HG03342 (cell line): ENCODE measurements around the gene SUSD1.

Source experiments
- ATAC-seq: cut with Tn5 transposase; IDR thresholded peaks from one replicate; pipeline ENCODE4 v1.9.1; 2021; ENCODE audit warnings: mild to moderate bottlenecking, moderate library complexity; ENCODE audit not compliant: unreplicated experiment

The SUSD1 gene

DNA sequence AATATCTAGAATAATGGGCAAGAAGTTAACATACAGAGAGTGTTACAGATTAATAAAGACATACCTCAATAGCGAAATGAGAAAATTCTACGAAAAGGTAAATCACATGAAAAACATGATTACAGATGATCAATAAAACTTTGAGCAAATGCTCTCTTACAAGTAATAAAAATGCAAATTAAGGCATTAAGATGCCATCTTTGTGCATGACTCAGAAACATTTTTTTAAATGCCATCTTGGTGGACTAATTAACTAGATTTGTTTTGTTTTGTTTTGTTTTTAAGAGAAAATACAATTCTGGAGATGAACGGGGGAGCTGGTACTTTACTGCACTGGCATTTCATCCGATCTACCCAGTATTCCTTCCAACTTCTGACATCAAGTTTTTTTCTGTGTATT, 130.2 kb downstream of the SUSD1 start:
- no peak for ATAC-seq

DNA sequence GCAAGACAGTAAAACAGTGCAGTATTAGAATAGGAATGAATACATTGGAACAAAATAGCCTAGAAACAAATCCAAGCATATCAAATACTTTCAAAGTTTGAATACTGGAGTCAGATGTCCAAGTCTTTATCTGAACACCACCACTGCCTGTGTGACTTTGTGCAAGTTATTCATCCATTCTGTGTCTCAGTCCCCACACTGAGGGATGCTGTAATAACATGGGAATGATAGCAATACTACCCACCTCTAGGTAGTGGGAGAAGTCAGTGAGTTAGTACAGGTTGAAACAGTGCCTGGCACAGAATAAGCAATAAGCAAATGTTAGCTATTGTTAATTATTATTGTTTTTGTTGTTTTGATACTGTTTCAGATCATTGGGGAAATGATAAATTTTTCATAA, 130.9 kb downstream of the SUSD1 start:
- ATAC-seq = no peak

DNA sequence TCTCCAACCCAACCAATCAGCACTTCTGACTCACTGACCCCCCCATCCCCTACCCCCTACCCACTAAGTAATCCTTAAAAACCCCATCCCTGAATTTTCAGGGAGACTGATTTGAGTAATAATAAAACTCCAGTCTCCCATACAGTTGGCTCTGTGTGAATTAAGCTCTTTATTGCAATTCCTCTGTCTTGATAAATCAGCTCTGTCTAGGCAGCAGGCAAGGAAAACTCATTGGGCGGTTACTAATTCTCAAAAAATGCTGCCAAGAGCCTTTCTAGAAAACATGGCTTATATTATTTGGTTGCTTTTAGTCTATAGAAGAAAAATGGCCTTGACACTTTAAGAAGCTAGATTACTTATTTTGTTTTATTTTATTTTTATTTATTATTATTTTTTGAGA, 131.7 kb downstream of the SUSD1 start:
- no peak for ATAC-seq

DNA sequence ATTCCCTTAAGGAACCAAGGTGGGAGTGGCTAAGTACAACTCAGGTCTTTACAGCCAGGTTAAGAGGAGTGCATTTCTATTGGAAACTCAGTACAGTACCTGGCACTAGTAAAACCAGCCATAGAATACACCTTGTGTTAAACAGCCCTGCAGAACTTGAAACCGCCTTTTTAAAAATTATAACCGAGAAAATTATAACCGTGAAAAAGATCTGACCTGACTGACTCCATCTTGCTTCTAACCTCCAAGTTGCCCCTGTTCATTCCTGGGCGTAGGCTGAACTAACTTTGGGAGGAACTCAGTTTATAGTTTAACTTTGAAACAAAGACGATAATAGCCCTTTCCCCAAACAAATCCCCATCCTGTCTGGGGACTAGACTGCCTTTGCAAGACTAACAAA, 132.3 kb downstream of the SUSD1 start:
- no peak for ATAC-seq

DNA sequence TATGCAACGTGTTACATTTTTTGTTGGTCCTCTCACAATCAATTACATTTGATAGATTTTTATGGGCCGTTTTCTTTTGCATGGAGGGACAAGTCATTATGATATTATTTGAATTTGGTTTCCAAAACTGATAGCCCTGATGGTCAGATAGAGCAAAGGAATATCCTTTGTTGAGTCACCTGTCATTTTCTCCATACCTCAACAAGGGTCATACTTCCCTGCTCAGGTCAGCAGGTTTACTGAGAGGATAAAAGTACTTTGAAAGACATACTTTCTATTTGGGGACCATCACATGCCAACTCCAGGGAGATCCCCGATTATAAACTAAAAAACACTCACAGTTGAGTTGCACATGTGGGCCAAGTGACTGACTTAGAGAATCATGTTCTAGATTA, 132.9 kb downstream of the SUSD1 start:
- no peak for ATAC-seq

DNA sequence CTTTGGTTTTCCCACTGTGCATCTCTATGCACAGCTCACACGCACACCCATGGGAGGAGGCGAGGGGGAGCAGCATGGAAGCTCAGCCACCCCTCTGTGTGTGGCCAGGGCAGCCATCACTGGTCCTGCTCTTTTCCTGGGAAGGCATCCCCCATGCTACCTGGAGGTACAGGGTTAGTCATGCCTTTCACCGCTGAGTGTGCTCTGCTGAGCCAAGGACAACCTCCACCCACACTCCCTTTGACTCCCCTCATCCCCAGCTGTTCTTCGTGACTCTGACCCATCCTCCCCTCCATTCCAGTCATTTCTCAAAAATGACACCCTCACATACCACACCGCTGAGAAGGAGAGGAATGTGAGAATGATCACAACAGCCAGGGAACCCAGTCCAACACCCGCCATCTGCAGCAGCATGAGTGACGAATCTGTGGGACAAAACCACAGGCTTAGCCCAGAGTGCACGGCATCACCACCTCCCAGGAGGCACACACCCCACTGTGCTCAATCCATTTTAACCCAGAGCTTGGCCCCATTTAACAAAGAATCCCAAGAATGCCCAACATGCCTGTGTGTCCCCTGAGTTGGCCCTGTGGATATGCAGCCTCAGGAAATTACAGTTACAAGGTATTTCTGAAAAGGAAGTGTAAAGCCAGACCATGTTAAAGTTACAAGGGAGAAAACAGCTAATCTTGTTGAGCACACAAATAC, 133.4 kb downstream of the SUSD1 start:
- no peak for ATAC-seq

DNA sequence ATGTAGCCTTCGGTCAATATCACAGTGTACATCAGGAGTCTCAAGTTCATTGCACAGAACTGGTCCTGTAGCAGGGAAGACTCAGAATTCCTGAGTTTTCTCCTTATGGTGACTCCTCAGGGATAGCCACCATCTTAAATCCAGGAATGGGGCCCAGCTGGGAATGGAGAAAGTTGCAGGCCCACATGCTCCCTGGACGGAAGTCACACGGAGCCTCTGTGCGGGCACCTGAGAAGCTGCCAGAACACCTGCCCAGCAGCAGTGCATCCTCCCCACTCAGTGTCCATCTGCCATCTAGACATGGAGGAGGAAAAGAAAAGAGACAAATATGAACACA, 133.9 kb downstream of the SUSD1 start:
- no peak for ATAC-seq

DNA sequence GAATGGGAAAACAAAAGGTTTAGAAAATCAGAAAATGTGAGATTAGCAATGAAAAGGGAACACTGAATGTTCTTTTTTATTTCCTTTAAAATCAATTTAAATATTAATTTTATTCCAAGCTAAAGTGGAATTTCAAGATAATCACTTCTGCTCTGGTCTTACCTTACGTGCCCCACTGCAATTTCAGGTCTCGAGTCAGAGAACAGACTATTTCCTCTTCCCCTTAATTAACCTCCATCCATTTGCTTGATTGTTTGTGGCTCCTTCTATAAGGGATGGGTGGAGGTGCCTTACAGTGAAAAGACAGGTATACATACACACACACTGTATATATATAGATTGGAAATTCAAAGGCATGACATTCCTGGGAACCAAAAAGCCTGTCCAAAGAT, 137.1 kb downstream of the SUSD1 start:
- no peak for ATAC-seq

DNA sequence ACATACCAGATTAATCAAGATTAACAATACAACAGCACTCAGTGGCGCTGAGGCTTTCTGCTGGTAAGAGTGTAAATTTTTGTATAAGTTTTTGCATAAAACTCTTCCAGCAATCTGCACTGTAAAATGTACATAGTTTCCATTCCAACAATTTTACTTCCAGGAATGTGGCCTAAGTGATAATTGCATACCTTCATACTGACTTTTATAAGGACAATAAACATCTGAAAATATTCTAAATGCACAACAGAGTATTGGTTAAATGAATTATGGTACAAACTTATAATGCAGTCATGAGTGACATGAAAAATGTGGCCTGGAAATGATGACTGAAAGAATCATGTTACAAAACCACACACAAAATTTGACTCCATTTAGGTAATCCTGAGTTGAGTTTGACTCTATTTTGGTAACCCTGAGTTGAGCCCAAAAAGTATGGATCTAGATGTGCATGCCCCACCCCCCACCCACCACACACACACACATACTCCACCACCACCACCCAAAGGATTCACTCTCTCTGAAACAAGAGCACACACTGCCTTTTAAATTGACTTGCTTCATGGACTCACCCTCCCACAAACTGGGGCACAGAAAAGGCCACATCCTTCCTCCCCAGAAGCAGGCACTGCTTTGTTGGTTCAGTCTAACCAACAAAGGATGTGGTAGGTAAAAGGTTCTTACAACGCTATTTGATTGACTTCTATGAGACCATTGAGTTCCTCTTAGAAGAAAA, 137.6 kb downstream of the SUSD1 start:
- ATAC-seq = peak; percentile 43

DNA sequence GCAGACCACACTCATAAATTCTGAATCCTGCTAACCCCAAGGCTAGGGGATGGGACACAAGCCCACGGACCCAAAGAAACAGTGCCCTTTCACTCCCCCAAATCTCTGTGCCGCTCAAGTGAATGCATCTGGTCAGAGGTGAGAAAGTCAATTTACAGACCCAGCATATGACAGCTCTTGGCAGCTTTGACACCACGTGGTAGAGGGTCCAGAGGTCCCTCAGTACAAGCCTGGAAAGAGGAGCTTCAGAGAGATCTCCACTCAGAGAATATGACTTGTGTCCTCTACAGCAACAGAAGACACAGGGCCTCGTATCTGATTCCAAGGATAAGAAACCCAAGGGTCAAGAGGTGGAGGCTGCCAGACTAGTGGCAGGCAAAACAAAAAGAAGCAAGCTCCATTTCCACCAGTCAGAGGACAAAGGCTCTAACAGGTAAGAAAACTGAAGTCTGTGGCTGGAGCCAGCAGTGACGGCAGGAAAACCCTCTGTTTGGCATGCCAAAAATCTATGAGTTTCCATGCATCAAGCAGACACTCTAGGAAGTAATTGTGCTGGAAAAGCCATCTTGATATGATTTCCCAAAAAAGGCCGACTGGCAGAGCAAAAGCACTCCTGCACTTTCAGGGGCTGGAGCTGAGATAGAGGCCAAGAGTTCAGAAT, 139.8 kb downstream of the SUSD1 start:
- ATAC-seq = no peak

DNA sequence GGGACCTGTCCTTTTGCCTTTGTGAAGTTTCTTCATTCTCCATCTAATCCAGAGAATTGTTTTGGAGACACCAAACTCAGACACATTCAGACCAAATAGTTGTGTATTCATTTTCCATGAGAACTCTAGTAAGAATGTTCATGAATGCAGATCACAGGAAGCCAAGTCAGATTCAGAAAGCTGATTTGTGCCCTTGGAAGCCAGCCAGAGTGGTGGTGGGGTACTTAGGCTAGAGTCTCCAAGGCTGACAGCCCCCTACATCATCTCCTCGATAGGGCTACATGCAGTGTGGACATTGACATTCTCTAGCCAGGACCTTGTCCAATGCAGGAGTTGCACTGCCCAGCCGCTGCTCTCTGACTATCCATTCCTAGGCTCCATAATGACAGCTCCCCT, 140.9 kb downstream of the SUSD1 start:
- no peak for ATAC-seq

DNA sequence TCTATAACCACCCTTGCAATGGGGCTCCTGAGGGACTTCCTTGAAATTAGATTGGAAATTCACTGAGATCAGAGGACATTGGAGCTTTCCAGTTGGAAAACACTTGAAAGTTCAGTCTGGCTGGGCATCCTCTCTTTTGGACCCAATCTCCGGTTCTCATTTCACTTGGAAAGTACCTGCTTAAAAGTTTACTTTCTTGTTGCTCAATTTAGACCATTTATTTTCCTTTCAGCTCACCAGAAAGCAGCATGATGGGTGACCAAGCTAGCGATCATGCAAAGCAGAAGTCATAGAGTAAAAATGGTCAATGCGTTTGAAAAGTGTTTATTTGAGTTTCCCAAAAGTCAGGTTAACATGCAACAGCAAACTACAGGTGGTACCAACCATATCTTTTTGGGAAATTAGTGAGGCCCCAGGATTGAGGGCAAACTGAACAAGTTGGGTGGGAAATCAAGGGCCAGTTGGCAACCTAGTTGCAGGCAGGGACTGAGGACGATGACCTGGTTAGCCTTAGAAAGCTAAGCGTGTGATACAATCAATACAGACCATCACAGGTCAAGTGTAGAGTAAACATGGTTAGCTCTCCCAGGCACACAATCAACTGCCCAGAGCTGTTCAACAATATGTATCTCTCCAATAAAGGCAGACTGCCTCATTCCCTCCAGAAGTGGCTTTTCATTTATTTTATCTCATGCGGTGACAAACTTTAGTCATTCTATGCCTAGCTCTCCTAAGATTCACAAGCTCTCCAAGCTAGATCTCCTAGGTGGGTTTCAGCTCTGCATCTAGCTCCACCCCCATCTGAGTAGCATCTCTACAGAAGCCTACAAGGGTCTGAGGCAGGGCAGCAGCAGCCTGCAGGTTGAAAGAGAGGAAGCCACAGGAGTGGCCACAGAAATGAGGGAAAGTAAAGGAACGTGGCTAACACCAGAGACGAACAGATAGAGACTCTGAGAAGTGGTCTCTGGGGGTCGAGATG, 141.6 kb downstream of the SUSD1 start:
- ATAC-seq = no peak

DNA sequence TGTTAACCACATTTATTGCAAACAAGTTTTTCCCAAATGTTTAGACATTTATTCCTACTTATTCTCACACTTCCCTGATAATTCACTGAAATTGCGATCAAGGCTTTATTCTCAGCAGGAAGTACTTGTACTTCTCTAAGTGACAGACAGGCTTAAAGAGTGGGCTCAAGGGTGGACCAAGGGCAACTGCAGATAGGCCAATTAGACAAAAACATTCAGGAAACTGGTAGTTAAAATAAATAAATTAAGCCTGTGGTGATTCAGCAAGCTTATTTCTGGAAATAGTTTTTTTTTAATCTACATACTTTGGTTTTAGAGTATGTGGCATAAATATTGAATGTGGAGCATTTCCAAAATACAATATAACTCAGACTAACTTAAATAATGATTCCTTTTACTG, 142.4 kb downstream of the SUSD1 start:
- ATAC-seq = no peak

DNA sequence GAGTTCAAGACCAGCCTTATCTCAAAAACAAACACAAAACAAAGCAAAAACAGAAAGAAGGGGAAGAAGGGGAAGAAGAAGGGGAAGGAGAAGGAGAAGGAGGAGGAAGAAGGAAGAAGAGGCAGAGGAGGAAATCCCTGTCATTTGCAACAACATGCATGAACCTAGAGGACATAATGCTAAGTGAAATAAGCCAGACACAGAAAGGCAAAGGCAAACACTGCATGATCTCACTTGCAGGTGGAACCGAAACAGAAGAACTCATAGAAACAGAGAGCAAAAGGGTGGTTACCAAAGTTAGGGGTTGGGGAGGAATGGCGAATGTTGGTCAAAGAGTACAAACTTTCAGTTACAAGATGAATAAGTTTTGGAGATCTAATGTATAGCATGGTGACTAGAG, 143.1 kb downstream of the SUSD1 start:
- ATAC-seq = peak; percentile 50

DNA sequence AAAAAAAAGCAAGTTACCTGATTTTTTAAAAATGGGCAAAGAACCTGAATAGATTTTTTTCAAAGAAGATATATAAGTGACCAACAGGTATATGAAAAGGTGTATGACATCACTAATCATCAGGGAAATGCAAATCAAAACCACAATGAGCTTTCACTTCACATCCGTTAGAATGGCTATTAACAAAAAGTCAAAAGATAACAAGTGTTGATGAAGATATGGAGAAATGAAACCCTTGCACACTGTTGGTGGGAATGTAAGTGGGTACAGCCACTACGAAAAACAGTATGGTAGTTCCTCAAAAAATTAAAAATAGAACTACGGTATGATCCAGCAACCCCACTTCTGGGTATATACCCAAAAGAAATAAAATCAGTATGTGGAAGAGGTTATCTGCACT, 143.7 kb downstream of the SUSD1 start:
- no peak for ATAC-seq

DNA sequence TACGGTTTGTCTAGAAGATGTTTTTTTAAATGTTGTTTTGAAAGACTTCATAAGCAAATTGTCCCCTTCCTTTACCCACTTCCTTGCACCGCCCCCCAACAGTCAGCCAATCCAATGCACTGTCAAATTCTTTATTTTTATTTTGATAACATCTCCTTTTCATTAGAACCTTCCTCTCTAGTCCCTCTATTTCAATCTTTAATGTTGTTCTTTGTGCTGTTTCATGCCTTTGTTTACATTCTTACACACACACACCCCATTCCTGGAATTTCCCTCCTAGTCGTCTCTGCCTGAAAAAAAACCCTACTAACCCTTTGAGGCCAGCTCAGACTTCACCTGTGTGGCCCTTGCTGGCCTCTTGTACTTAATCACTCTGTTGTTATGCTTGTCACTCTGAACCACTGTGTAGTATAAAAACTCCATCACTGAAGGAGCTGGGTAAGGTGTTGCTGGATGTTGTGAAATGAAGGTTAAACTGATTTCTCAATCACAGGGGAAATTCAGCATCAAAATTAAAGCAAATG, 145.1 kb downstream of the SUSD1 start:
- ATAC-seq = no peak

DNA sequence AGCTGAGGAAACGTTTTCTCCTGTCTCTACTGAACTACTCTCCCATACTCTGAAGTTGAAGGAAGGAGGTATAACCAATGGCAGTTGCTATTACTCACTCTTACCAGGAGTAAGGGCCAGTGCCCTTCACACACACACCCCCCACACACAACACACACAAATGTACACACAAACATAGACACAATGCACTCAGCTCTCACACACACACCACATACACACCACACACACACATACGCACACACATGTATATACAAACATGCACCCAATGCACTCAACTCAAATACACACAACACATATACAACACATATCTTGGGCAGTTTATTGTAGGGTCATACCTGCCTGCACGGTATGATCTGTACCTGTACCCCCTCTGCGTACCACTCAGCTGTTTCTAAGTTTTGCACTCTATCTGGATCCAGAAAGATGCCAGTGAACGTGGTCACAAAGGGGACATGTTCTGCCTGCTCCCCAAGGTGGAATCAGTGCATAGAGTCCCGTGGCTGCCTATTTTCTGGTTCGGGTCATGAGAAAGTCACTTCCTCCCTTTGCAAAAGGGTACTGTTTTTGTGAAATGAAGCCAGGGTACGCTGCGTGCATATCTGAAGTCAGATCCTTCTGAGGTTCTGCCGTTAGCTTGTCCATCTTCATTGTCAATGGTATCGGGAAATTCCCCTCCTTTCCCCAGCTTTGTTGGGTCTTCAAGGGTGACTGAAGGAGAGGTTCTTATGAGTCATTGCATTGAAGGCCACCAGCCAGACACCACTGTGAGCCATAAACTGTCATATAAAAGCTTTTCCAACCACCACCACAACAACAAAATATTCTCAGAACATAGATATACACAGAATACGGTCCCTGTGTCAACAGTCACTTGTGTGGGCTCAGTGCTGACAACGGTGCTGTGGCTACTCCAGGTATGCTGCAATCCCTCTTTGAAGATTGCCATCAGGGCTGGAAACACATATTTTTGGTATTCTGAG, 146.6 kb downstream of the SUSD1 start:
- peak; percentile 54 for ATAC-seq

DNA sequence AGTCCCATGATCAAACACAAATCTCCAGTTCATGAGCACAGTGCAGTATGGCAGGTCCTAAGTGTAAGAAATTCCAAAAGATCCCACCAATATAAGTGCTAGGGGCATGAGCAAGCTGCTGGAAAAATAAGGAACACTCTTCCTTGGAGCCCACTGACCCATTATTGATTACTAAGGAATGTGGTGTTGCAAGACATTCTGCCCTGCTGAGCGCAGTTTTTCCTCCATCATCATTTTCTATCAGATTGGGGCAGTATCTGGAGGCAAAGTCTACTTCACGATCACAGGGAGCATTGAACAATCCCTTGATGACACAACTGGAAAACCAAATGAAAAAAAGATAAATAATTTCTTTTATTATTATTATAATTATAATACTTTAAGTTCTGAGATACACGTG, 149.2 kb downstream of the SUSD1 start:
- no peak for ATAC-seq

DNA sequence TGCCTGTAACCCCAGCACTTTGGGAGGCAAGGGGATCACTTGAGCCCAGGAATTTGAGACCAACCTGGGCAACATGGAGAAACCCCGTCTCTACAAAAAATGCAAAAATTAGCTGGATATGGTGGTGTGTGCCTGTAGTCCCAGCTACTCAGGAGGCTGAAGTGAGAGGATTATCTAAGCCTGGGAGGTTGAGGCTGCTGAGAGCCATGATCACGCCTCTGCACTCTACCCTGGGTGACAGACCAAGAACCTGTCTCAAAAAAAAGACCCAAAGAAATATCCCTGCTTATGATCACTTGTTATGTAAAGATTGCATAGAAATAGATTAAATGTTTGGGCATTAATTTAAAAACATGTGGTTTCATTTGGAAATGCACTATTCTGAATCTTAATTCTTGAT, 153.4 kb downstream of the SUSD1 start:
- no peak for ATAC-seq
